ENCODE measurements around the gene FOXP4.

DNA sequence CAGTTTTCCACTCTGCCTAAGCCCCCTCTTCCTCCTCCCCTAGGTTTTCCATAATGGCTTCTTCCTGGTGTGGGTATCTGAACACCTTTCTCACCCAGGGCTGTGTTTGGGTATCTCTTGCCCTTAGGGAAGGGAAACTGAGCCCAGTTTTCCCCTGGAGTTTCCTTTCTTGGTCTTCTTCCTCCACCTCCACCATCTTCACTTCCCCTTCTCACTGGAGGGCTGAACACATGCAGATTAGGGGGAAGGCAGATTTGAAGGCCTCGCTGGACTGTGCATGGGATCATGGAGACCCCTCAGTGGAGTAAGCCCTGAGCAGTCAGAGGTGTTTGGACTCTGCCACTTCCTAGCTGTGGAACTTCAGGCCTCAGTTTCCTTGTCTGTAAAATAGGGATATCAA is 27.8 kb downstream of the FOXP4 start:
- TF ChIP-seq, protein P1, sequence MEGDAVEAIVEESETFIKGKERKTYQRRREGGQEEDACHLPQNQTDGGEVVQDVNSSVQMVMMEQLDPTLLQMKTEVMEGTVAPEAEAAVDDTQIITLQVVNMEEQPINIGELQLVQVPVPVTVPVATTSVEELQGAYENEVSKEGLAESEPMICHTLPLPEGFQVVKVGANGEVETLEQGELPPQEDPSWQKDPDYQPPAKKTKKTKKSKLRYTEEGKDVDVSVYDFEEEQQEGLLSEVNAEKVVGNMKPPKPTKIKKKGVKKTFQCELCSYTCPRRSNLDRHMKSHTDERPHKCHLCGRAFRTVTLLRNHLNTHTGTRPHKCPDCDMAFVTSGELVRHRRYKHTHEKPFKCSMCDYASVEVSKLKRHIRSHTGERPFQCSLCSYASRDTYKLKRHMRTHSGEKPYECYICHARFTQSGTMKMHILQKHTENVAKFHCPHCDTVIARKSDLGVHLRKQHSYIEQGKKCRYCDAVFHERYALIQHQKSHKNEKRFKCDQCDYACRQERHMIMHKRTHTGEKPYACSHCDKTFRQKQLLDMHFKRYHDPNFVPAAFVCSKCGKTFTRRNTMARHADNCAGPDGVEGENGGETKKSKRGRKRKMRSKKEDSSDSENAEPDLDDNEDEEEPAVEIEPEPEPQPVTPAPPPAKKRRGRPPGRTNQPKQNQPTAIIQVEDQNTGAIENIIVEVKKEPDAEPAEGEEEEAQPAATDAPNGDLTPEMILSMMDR (IDR thresholded peaks at IDR 0.05 in 8 of 11, conservative IDR thresholded peaks at IDR 0.05 in 3 of 11): no peak
- TF ChIP-seq POLR2AphosphoS5 (IDR thresholded peaks at IDR 0.05): no peak

Measured in spleen (tissue), 7 donors.